Vagina (tissue), 2 donors: ENCODE results near the gene PTPRM. TPM values are rescaled to one million over a fixed set of nuclear protein-coding genes. Genes with fewer than 3 reads are reported as not detected.

Experiments used
- DNase-seq, 2 donors: peaks; one replicate each; pipeline ENCODE4 v3.0.0-alpha.2; 2017; ENCODE audit errors: extremely low spot score in 2 of 2
- H3K27ac ChIP-seq: fragments of 200-600 bp; sonication (generic); one replicate; pipeline ENCODE4 v1.5.1; 2019
- H3K27me3 ChIP-seq: fragments of 200-600 bp; sonication (generic); one replicate; pipeline ENCODE4 v1.5.1; 2019
- H3K36me3 ChIP-seq, 2 donors: fragments of 200-600 bp; sonication (generic); one replicate each; pipeline ENCODE4 v1.5.1; 2017 to 2019
- H3K4me1 ChIP-seq: fragments of 200-600 bp; sonication (generic); one replicate; pipeline ENCODE4 v1.5.1; 2019
- H3K4me3 ChIP-seq, 2 donors: fragments of 200-600 bp; sonication (generic); 1 replicate in 1 of 2; 2 replicates in 1 of 2; pipeline ENCODE4 v1.5.1; 2016 to 2019
- H3K9me3 ChIP-seq: fragments of 200-600 bp; sonication (generic); one replicate; pipeline ENCODE4 v1.5.1; 2019
- CTCF ChIP-seq, 3 experiments: fragments of 450-650 bp in 2 of 3; fragments of 200-600 bp in 1 of 3; sonication (generic) in 1 of 3; IDR thresholded peaks; one replicate each; pipeline ENCODE4 v1.5.1; 2017 to 2019; ENCODE audit warnings: antibody characterized with exemption in 3 of 3, mild to moderate bottlenecking in 2 of 3, moderate library complexity in 2 of 3
- POLR2A ChIP-seq, 2 donors: fragments of 450-650 bp; IDR thresholded peaks; one replicate each; pipeline ENCODE4 v1.6.1; 2017; ENCODE audit warnings: antibody characterized with exemption in 2 of 2, mild to moderate bottlenecking in 2 of 2, moderate library complexity in 2 of 2
- POLR2AphosphoS5 ChIP-seq, 2 donors: sonication (generic); formaldehyde crosslinking; IDR thresholded peaks; one replicate each; pipeline ENCODE4 v1.9.0; 2017; ENCODE audit warnings: antibody characterized with exemption in 2 of 2, mild to moderate bottlenecking in 2 of 2, low read depth in 1 of 2; ENCODE audit not compliant: insufficient read depth in 1 of 2
- intact Hi-C: fragments of 100-400 bp; cut with DNase I; formaldehyde crosslinking; loops from one replicate; pipeline ENCODE4 v1.15.1; 2023
- total RNA-seq: library from RNA; depleted of rRNA; stranded (reverse); fragments of >200 nt; gene quantifications from one replicate; pipeline ENCODE4 v1.2.3, GENCODE V29; 2016

The PTPRM gene
- total RNA-seq, 1 donor from 2014 or later, result 60.2 TPM

GRCh38 chr18:8116341-8117005, 549.4 kb downstream of the PTPRM start:
- no peaks in the 10 kb centered on the region for H3K4me1 ChIP-seq
- H3K9me3 ChIP-seq, result no peaks in the 10 kb centered on the region
- no peaks in the 10 kb centered on the region for H3K27me3 ChIP-seq
- no peak for TF ChIP-seq POLR2AphosphoS5 (IDR thresholded peaks at IDR 0.05; ENCODE audit: insufficient read depth in 1 of 2, low read depth in 1 of 2)
- TF ChIP-seq CTCF (IDR thresholded peaks at IDR 0.05), result no peak
- no peak for TF ChIP-seq POLR2A (IDR thresholded peaks at IDR 0.05)
- no peaks in the 10 kb centered on the region for H3K36me3 ChIP-seq
- no peak for DNase-seq
- intact Hi-C loops, result no loop called here
- no peak overlapping the region for H3K4me3 ChIP-seq
- no peak overlapping the region for H3K27ac ChIP-seq

- Histone ChIP-seq H3K27me3 (no peaks in the 10 kb centered on the region), H3K4me1 (no peaks in the 10 kb centered on the region), H3K36me3 (no peaks in the 10 kb centered on the region), H3K9me3 (no peaks in the 10 kb centered on the region), H3K4me3 (no peak overlapping the region), H3K27ac (no peak overlapping the region)
- intact Hi-C loops, result no loop called here
- no peak for TF ChIP-seq POLR2AphosphoS5 (IDR thresholded peaks at IDR 0.05; ENCODE audit: insufficient read depth in 1 of 2, low read depth in 1 of 2)
- no peak for TF ChIP-seq CTCF (IDR thresholded peaks at IDR 0.05)
- TF ChIP-seq POLR2A (IDR thresholded peaks at IDR 0.05), result no peak
- DNase-seq, result no peak
Observed at GRCh38 chr18:8117006-8117371, 549.9 kb downstream of the PTPRM start.

GRCh38 chr18:8121101-8121500, 554.0 kb downstream of the PTPRM start:
- Histone ChIP-seq H3K4me3 (no peak overlapping the region), H3K27me3 (no peaks in the 10 kb centered on the region), H3K36me3 (no peaks in the 10 kb centered on the region), H3K9me3 (no peaks in the 10 kb centered on the region), H3K27ac (no peak overlapping the region), H3K4me1 (peaks cover 7% of the 10 kb centered on the region)
- TF ChIP-seq POLR2AphosphoS5 (IDR thresholded peaks at IDR 0.05; ENCODE audit: insufficient read depth in 1 of 2, low read depth in 1 of 2) (no peak), POLR2A (IDR thresholded peaks at IDR 0.05) (no peak), CTCF (IDR thresholded peaks at IDR 0.05) (no peak)
- intact Hi-C loops, result no loop called here
- DNase-seq, result no peak

DNA sequence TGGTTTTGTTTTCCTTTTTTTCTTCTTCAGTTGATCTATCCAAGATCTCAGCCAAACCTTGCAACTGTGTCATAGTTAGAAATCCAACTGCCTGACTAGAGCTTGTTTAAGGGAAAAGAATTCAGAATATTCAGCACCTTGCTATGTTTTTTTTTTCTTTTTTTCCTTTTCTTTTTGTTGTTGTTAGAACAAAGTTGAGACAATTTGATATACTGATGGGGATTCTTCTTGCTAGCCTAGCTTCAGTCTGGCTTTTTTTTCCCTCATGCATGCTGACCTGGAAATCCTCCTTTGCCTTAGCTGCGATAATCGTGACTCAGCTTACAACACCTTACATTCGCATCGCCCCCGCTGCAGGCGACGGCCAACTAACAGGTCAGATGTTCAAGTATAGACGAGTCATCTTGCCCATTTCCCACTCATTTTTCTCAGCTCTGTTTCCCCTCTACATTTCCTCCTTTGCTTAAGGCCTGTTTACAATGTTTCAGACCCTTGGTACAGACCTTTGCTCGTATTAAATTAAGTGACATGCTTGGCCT, 554.9 kb downstream of the PTPRM start:
- no peak overlapping the region for H3K27ac ChIP-seq
- H3K27me3 ChIP-seq, result no peaks in the 10 kb centered on the region
- H3K9me3 ChIP-seq, result no peaks in the 10 kb centered on the region
- no peak for DNase-seq
- H3K4me1 ChIP-seq, result peaks cover 7% of the 10 kb centered on the region
- TF ChIP-seq POLR2A (IDR thresholded peaks at IDR 0.05) (no peak), POLR2AphosphoS5 (IDR thresholded peaks at IDR 0.05; ENCODE audit: insufficient read depth in 1 of 2, low read depth in 1 of 2) (no peak), CTCF (IDR thresholded peaks at IDR 0.05) (no peak)
- H3K36me3 ChIP-seq, result no peaks in the 10 kb centered on the region
- intact Hi-C loops, result no loop called here
- H3K4me3 ChIP-seq, result no peak overlapping the region
